KOPT-K1 (cell line): ENCODE results near the gene TTC1.

ENCODE experiments used
- H3K27ac ChIP-seq: fragments of 200-600 bp; sonication (generic); 2 replicates; pipeline ENCODE4 v1.5.1; 2016; ENCODE audit warnings: antibody characterized with exemption, mild to moderate bottlenecking, low read depth, low read length; ENCODE audit not compliant: poor library complexity, severe bottlenecking
- H3K36me3 ChIP-seq: fragments of 200-600 bp; sonication (generic); 2 replicates; pipeline ENCODE4 v1.5.1; 2017; ENCODE audit warnings: antibody characterized with exemption, mild to moderate bottlenecking, low read length, moderate library complexity; ENCODE audit not compliant: insufficient read depth
- H3K9me3 ChIP-seq: fragments of 200-600 bp; sonication (generic); 2 replicates; pipeline ENCODE4 v1.5.1; 2017; ENCODE audit warnings: antibody characterized with exemption, low read length, mild to moderate bottlenecking; ENCODE audit not compliant: insufficient read depth, poor library complexity, severe bottlenecking

TTC1 gene

DNA sequence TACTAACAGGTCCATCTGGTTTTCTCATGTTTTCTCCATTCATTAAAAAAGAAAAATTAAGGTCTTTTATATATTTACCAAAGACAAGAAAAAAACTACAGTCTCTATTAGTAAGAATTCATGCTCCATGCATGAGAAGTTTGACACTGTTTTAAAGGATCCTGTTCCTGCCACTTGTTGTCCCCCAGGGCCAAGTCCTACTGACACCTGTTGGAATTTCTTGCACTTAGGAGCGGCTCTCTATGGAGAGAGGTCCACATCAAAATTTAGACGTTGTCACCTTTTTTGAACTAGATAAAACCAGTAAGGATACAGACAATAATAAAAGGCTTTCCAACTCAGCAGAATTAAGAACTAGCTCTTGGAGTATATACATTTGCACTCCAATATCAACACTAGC, 68.1 kb downstream of the TTC1 start:
- Histone ChIP-seq H3K27ac (no peak overlapping the region), H3K9me3 (no peaks in the 10 kb centered on the region), H3K36me3 (no peaks in the 10 kb centered on the region)

GRCh38 chr5:160079753-160080152, 70.8 kb downstream of the TTC1 start:
- H3K9me3 ChIP-seq, result no peaks in the 10 kb centered on the region
- H3K36me3 ChIP-seq, result no peaks in the 10 kb centered on the region
- no peak overlapping the region for H3K27ac ChIP-seq

DNA sequence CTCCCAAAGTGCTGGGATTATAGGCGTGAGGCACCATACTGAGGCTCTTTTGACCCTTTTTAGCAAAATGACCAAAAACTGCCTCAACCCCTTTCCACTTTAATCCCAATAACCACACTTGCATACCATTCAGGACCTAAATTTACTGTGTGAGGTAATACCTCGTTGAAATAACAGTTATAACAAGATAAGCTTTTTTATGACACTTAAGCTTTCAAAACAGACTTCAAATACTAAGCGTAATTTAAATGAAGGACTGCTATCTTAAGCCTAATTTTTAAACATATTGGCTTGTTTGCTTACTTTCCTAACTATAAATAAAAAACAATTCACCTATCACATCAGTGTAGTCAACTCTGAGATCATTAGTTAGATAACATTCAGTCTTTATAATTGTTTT, 72.6 kb downstream of the TTC1 start:
- Histone ChIP-seq H3K27ac (no peak overlapping the region), H3K9me3 (no peaks in the 10 kb centered on the region), H3K36me3 (no peaks in the 10 kb centered on the region)

- H3K36me3 ChIP-seq, result no peaks in the 10 kb centered on the region
- H3K27ac ChIP-seq, result no peak overlapping the region
- no peaks in the 10 kb centered on the region for H3K9me3 ChIP-seq
Observed at GRCh38 chr5:160082614-160083500, 73.9 kb downstream of the TTC1 start.

DNA sequence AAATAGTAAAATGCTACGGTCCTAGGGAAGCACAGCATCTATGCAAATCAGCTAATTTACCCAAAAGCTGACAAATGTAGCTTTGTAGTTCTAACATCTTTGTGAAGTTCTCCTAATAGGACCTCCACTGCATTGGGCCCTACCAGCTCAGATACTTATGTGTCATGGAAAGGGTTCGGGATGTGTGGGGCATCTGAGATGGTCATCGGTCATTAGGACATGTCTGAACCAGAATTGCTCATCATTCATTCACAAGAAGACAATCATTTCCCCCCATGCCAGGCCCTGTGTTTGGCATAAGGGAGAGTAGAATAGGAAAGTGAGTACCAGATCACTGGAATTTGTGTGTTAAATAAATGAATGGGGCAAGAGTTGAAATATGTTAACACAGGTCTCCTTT, 74.6 kb downstream of the TTC1 start:
- Histone ChIP-seq H3K27ac (no peak overlapping the region), H3K36me3 (no peaks in the 10 kb centered on the region), H3K9me3 (no peaks in the 10 kb centered on the region)

GRCh38 chr5:160084144-160084543, 75.2 kb downstream of the TTC1 start:
- Histone ChIP-seq H3K9me3 (no peaks in the 10 kb centered on the region), H3K36me3 (peaks cover 2% of the 10 kb centered on the region; the same call in 1 of the 2 replicates), H3K27ac (no peak overlapping the region)

DNA sequence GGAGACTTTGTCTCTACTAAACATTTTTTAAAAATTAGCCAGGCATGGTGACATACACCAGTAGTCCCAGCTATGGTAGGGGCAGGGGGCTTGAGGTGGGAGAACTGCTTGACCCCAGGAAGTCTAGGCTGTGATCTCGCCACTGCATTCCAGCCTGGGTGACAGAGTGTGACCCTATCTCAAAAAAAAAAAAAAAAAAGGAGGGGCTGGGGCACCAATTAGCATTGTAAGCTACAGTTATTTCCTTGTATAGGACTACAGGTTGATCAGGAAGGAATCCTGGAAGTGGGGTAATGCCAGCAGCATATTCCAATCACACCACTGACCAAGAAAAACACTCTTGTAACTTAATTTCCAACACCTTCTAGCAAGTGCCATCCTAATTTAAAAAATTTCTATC, 78.3 kb downstream of the TTC1 start:
- no peak overlapping the region for H3K27ac ChIP-seq
- H3K9me3 ChIP-seq, result no peaks in the 10 kb centered on the region
- H3K36me3 ChIP-seq, result peaks cover 16% of the 10 kb centered on the region

GRCh38 chr5:160088805-160089204, 79.9 kb downstream of the TTC1 start:
- peaks cover 32% of the 10 kb centered on the region for H3K36me3 ChIP-seq
- H3K9me3 ChIP-seq, result no peaks in the 10 kb centered on the region
- no peak overlapping the region for H3K27ac ChIP-seq

DNA sequence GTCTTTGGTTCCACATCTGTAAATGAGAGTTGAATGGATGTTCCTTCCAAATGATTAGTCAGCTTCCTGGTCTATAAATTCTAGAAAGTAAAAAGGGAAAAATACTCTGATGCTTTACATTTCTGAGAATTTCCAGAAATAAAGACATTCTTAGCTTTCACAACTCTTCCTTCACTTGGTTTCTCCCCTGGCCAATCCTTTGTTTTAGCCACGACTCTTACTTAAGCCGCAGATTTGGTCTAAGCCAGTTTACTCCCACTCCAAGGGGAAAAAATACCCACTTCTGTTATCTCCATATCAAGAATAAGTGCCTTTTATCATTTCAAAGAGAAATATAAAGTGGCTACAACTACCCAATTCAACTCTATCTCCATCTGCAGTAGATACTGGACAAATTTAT, 80.6 kb downstream of the TTC1 start:
- Histone ChIP-seq H3K36me3 (peaks cover 40% of the 10 kb centered on the region), H3K27ac (no peak overlapping the region), H3K9me3 (no peaks in the 10 kb centered on the region)

DNA sequence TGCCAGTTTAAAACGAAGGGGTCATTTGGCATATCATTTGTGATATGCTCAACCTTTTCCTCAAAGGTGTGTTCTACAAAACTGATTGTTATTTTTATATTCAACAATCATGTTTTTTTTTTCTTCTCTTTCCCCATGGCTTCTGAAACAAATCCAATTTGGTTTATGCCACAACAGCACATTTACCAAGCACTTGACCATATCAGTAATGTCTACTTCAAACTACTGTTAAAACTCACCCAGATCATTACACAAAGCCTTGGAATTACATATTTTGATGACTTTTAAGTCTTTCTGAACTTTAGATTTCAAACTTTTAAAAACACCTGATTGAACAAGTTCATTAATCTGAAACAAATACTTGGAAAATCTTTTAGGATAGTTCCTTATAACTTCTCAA, 81.1 kb downstream of the TTC1 start:
- Histone ChIP-seq H3K36me3 (peaks cover 45% of the 10 kb centered on the region), H3K27ac (no peak overlapping the region), H3K9me3 (no peaks in the 10 kb centered on the region)

- no peak overlapping the region for H3K27ac ChIP-seq
- no peaks in the 10 kb centered on the region for H3K9me3 ChIP-seq
- peaks cover 54% of the 10 kb centered on the region for H3K36me3 ChIP-seq
Observed at GRCh38 chr5:160092514-160092913, 83.6 kb downstream of the TTC1 start.

DNA sequence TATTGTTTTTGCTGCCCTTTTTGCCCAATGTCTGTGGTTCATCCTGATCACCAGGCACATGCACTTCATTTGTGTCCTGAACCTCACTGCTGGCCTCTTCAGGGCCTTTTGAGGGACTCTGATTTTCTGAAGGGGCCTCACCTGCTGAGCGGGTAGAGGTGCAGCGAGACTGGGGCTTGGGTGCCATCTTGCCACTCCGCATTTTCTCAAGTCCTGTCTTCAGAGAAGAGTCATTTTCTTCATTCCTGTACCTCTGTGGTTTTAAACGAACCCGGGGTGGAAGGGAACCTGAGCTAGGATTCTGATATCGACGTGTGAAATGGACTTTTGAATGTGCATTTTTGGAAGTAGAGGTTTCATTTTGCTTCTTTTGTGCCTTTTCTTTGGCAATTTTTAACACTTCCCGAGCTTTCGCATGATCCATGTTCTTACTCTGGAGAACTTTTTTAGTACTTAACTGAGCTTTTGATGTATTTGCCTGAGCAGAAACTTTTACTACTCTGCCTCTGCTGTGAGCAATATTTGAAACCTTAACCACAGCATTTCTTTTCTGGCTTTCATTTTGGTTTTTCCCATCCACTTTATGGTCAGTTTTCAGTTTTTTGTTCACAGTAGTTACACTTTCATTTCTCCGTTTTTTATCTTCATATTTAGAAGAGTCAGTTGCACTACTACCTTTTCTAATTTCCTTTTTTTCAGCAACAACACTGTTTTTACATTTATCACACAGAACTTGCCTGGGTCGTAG, 84.2 kb downstream of the TTC1 start:
- Histone ChIP-seq H3K9me3 (no peaks in the 10 kb centered on the region), H3K27ac (no peak overlapping the region), H3K36me3 (peaks cover 54% of the 10 kb centered on the region)

GRCh38 chr5:160096178-160096577, 87.2 kb downstream of the TTC1 start:
- Histone ChIP-seq H3K27ac (no peak overlapping the region), H3K9me3 (no peaks in the 10 kb centered on the region), H3K36me3 (peaks cover 66% of the 10 kb centered on the region)

DNA sequence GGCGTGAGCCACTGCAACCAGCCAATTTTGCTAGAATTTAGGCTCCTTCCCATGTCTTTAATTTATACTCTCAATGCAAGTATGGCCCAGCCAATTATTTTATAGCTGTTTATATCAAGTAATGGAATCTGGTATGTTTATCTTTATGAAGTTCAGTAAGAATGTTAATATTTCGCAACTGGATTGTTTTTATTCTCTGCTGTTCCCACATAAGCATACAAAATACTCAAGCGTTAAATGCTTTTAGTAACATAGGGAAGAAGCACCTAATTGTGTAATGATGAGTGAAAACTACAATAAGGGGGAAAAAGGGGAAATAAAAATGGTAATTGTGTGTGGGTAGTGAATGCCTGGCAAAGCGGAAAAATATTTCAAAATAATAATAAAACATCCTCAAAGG, 89.1 kb downstream of the TTC1 start:
- Histone ChIP-seq H3K27ac (no peak overlapping the region), H3K36me3 (peaks cover 53% of the 10 kb centered on the region)

DNA sequence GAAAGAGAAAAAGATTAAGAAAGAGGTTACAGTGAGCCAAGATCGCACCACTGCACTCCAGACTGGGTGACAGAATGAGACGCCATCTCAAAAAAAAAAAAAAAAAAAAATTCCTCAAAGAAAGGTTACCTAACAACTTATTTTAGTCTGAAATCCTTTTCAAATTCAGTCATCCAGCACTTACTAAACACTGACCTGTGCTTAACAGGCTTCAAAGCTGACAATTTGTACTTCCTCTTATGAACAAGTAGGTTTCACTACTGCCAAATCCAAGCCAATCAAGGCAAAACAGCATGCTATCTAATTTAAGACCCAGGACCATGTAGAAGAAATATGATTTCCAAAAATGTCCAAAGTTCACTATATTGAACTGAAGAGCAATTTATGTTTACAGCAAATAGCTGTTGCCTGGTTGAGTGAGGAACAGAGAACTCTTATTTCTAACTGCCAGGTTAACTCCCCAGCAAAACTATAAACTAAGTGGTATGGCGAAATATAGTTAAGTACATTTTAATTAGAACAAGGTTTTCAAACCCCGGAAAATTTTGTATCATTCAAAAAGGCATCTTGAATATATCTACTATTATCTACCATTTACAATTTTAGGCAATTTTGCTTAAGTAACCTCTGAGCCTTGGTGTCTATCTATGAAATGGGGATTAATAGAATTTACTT, 96.9 kb downstream of the TTC1 start:
- no peaks in the 10 kb centered on the region for H3K9me3 ChIP-seq
- H3K27ac ChIP-seq, result no peak overlapping the region
- peaks cover 43% of the 10 kb centered on the region for H3K36me3 ChIP-seq

More for the DNA sequence above, 89.1 kb downstream of the TTC1 start:
- no peaks in the 10 kb centered on the region for H3K9me3 ChIP-seq
